Vagina (tissue), 2 donors: ENCODE data around the gene PIEZO2.
"Not testable (repeated sequence)": the region's sequence is repeated elsewhere in the genome, so short reads cannot be mapped to it uniquely, and the experiment has no call there.

Source experiments
- POLR2A ChIP-seq, 2 donors: fragments of 450-650 bp; IDR thresholded peaks; one replicate each; pipeline ENCODE4 v1.6.1; 2017; ENCODE audit warnings: antibody characterized with exemption in 2 of 2, mild to moderate bottlenecking in 2 of 2, moderate library complexity in 2 of 2
- POLR2AphosphoS5 ChIP-seq, 2 donors: sonication (generic); formaldehyde crosslinking; IDR thresholded peaks; one replicate each; pipeline ENCODE4 v1.9.0; 2017; ENCODE audit warnings: antibody characterized with exemption in 2 of 2, mild to moderate bottlenecking in 2 of 2, low read depth in 1 of 2; ENCODE audit not compliant: insufficient read depth in 1 of 2
- TF ChIP-seq, protein P1 (sequence below), 3 experiments: fragments of 450-650 bp in 2 of 3; fragments of 200-600 bp in 1 of 3; sonication (generic) in 1 of 3; IDR thresholded peaks; one replicate each; pipeline ENCODE4 v1.5.1; 2017 to 2019; ENCODE audit warnings: antibody characterized with exemption in 3 of 3, mild to moderate bottlenecking in 2 of 3, moderate library complexity in 2 of 3

DNA sequence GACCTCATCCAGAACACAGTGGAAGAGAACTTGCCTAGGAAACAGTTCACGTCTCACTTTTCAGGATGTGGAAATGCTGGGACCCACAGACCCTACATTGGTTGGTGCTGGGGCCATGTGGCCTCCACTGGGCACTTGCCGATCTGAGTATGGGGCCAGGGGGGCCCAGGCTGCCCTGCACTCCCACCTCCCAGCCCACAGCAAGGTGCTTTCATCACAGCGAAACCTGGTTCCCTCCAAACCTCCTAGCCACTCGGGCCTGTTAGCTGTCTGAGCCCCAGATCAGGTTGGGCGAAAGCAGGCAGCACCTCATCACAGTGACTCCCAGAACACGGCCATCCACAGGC is 510.9 kb downstream of the PIEZO2 start:
- TF ChIP-seq, protein P1, sequence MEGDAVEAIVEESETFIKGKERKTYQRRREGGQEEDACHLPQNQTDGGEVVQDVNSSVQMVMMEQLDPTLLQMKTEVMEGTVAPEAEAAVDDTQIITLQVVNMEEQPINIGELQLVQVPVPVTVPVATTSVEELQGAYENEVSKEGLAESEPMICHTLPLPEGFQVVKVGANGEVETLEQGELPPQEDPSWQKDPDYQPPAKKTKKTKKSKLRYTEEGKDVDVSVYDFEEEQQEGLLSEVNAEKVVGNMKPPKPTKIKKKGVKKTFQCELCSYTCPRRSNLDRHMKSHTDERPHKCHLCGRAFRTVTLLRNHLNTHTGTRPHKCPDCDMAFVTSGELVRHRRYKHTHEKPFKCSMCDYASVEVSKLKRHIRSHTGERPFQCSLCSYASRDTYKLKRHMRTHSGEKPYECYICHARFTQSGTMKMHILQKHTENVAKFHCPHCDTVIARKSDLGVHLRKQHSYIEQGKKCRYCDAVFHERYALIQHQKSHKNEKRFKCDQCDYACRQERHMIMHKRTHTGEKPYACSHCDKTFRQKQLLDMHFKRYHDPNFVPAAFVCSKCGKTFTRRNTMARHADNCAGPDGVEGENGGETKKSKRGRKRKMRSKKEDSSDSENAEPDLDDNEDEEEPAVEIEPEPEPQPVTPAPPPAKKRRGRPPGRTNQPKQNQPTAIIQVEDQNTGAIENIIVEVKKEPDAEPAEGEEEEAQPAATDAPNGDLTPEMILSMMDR (IDR thresholded peaks at IDR 0.05), result not testable (repeated sequence)
- not testable (repeated sequence) for TF ChIP-seq POLR2A (IDR thresholded peaks at IDR 0.05); POLR2AphosphoS5 (IDR thresholded peaks at IDR 0.05; ENCODE audit: insufficient read depth in 1 of 2, low read depth in 1 of 2)
